ENCODE measurements around the gene TIPIN. TPM values are rescaled to one million over a fixed set of nuclear protein-coding genes. Genes with fewer than 3 reads are reported as not detected.

Gene TIPIN
- total RNA-seq, 1 experiment from 2014 or later, result 19.7 TPM

GRCh38 chr15:66388576-66388975 is 32.1 kb upstream of the TIPIN start:
- TF ChIP-seq REST (IDR thresholded peaks at IDR 0.05; ENCODE audit: insufficient read depth in 1 of 2, low read depth in 2 of 2, low read length in 1 of 2), result no peak
- no peak for TF ChIP-seq POLR2AphosphoS5 (IDR thresholded peaks at IDR 0.05; ENCODE audit: low read depth, low read length)
- no peak for TF ChIP-seq TCF7L2 (IDR thresholded peaks at IDR 0.05; ENCODE audit: low read depth, low read length)
- TF ChIP-seq SIN3A (IDR thresholded peaks at IDR 0.05; ENCODE audit: borderline replicate concordance, insufficient read depth, low read depth, low read length), result no peak
- TF ChIP-seq CTCF (IDR thresholded peaks at IDR 0.05), result no peak
- Histone ChIP-seq H3K36me3 (ENCODE audit: control insufficient read depth, insufficient read depth, low read length) (no peaks in the 10 kb centered on the region; the same call in 1 of the 2 replicates), H3K27me3 (ENCODE audit: control insufficient read depth, insufficient read depth, low read length) (no peaks in the 10 kb centered on the region), H3K9me3 (ENCODE audit: control insufficient read depth, insufficient read depth, low read depth, low read length) (no peaks in the 10 kb centered on the region), H3K4me3 (ENCODE audit: low read depth in 2 of 2, low read length in 2 of 2) (peak overlapping the region; percentile 76 to 82), H3K4me1 (ENCODE audit: control insufficient read depth, insufficient read depth, low read length) (peaks cover 15% of the 10 kb centered on the region), H3K27ac (ENCODE audit: low read length) (peak overlapping the region; percentile 65; the same call in 1 of the 2 replicates)
- BruUV-seq (replicated peaks), result no TSS peak
- DNase-seq (ENCODE audit: low read depth, low spot score) (no peak), ATAC-seq (no peak)
- in situ Hi-C loops (cut with HindIII; ENCODE audit: low pct_unique_long_range_greater_than_20kb, low sequenced_read_pairs), result no loop called here
- CTCF ChIA-PET, result interaction anchor here (0.6 to 1.0 kb wide), 4 partner anchors 14 to 109 kb away, joined by 3 to 4 read pairs (median 4); no protein-coding TSS in a partner anchor
- intact Hi-C loops (cut with micrococcal nuclease; ENCODE audit: unreplicated experiment), result loop anchor here (5.0 kb wide), 1 partner anchor 109 kb away; the partner anchor contains the start of gene SNAPC5
- POLR2A ChIA-PET, result interaction anchor here (1.4 kb wide), 1 partner anchor 30 kb away, joined by 4 read pairs; no protein-coding TSS in a partner anchor

- DNase-seq (ENCODE audit: low read depth, low spot score) (no peak), ATAC-seq (no peak)
- TF ChIP-seq SIN3A (IDR thresholded peaks at IDR 0.05; ENCODE audit: borderline replicate concordance, insufficient read depth, low read depth, low read length), result no peak
- TF ChIP-seq CTCF (IDR thresholded peaks at IDR 0.05), result peak; percentile 40
- TF ChIP-seq TCF7L2 (IDR thresholded peaks at IDR 0.05; ENCODE audit: low read depth, low read length), result no peak
- peak overlapping the region; percentile 65 for H3K27ac ChIP-seq (ENCODE audit: low read length)
- no TSS peak for BruUV-seq (replicated peaks)
- peak overlapping the region; percentile 76 to 82 for H3K4me3 ChIP-seq (ENCODE audit: low read depth in 2 of 2, low read length in 2 of 2)
- intact Hi-C loops (cut with micrococcal nuclease; ENCODE audit: unreplicated experiment) (loop anchor here (5.0 kb wide), 1 partner anchor 109 kb away; the partner anchor contains the start of gene SNAPC5), in situ Hi-C loops (cut with HindIII; ENCODE audit: low pct_unique_long_range_greater_than_20kb, low sequenced_read_pairs) (no loop called here)
- H3K4me1 ChIP-seq (ENCODE audit: control insufficient read depth, insufficient read depth, low read length), result peaks cover 15% of the 10 kb centered on the region
- ChIA-PET CTCF (interaction anchor here (0.6 to 1.0 kb wide), 3 partner anchors 15 to 60 kb away, joined by 3 to 4 read pairs (median 3); no protein-coding TSS in a partner anchor), POLR2A (interaction anchor here (1.4 kb wide), 1 partner anchor 30 kb away, joined by 4 read pairs; no protein-coding TSS in a partner anchor)
- no peaks in the 10 kb centered on the region; the same call in 1 of the 2 replicates for H3K36me3 ChIP-seq (ENCODE audit: control insufficient read depth, insufficient read depth, low read length)
- no peaks in the 10 kb centered on the region for H3K9me3 ChIP-seq (ENCODE audit: control insufficient read depth, insufficient read depth, low read depth, low read length)
- no peaks in the 10 kb centered on the region for H3K27me3 ChIP-seq (ENCODE audit: control insufficient read depth, insufficient read depth, low read length)
Observed at GRCh38 chr15:66388043-66388363, 31.5 kb upstream of the TIPIN start.
